H9 (cell line): Measurements from ENCODE around the gene CERS6. TPM values are rescaled to one million over a fixed set of nuclear protein-coding genes. Genes with fewer than 3 reads are reported as not detected.

Source experiments
- DNase-seq: peaks from one replicate; pipeline ENCODE4 v3.0.0-alpha.2; 2017
- H2AFZ ChIP-seq: one replicate; pipeline ENCODE4 v1.6.1; 2013; ENCODE audit warnings: mild to moderate bottlenecking, low read length, control low read depth, moderate library complexity
- H2AK5ac ChIP-seq: 2 replicates; pipeline ENCODE4 v1.6.1; 2013; ENCODE audit warnings: low read length, control low read depth, mixed read lengths; ENCODE audit not compliant: insufficient read length
- H2BK120ac ChIP-seq: one replicate; pipeline ENCODE4 v1.6.1; 2013; ENCODE audit warnings: low read depth, mild to moderate bottlenecking, low read length, control low read depth, inconsistent platforms; ENCODE audit not compliant: poor library complexity, severe bottlenecking
- H2BK12ac ChIP-seq: 2 replicates; pipeline ENCODE4 v1.6.1; 2013; ENCODE audit warnings: low read length, control low read depth, mixed read lengths, low read depth; ENCODE audit not compliant: insufficient read length
- H2BK15ac ChIP-seq: 2 replicates; pipeline ENCODE4 v1.6.1; 2013; ENCODE audit warnings: low read depth, low read length, control low read depth
- H2BK20ac ChIP-seq: one replicate; pipeline ENCODE4 v1.6.1; 2013; ENCODE audit warnings: low read depth, mild to moderate bottlenecking, low read length, control low read depth, inconsistent platforms; ENCODE audit not compliant: poor library complexity, severe bottlenecking
- H2BK5ac ChIP-seq: 2 replicates; pipeline ENCODE4 v1.6.1; 2013; ENCODE audit warnings: low read length, control low read depth, mixed read lengths; ENCODE audit not compliant: insufficient read length
- H3K14ac ChIP-seq: 2 replicates; pipeline ENCODE4 v1.6.1; 2013; ENCODE audit warnings: low read length, control low read depth; ENCODE audit not compliant: insufficient read depth
- H3K18ac ChIP-seq: 2 replicates; pipeline ENCODE4 v1.6.1; 2013; ENCODE audit warnings: low read depth, mild to moderate bottlenecking, mixed read lengths, low read length, control low read depth; ENCODE audit not compliant: insufficient read length
- H3K23ac ChIP-seq: 2 replicates; pipeline ENCODE4 v1.6.1; 2013; ENCODE audit warnings: low read length, control low read depth, mixed read lengths, low read depth; ENCODE audit not compliant: insufficient read length
- H3K23me2 ChIP-seq: 2 replicates; pipeline ENCODE4 v1.6.1; 2013; ENCODE audit warnings: low read depth, mild to moderate bottlenecking, mixed read lengths, low read length, control low read depth; ENCODE audit not compliant: insufficient read length, poor library complexity, severe bottlenecking
- H3K27ac ChIP-seq: 2 replicates; pipeline ENCODE4 v1.5.1; 2013; ENCODE audit warnings: low read length, control low read depth, mixed read lengths, low read depth; ENCODE audit not compliant: insufficient read length
- H3K27me3 ChIP-seq: 2 replicates; pipeline ENCODE4 v1.6.1; 2013; ENCODE audit warnings: low read length, control low read depth, inconsistent platforms; ENCODE audit not compliant: insufficient read depth
- H3K4ac ChIP-seq: 2 replicates; pipeline ENCODE4 v1.6.1; 2013; ENCODE audit warnings: low read depth, mild to moderate bottlenecking, control low read depth, inconsistent platforms, low read length, moderate library complexity
- H3K4me1 ChIP-seq: 2 replicates; pipeline ENCODE4 v1.6.1; 2013; ENCODE audit warnings: low read length, control low read depth, inconsistent platforms; ENCODE audit not compliant: insufficient read depth
- H3K4me2 ChIP-seq: 2 replicates; pipeline ENCODE4 v1.6.1; 2013; ENCODE audit warnings: low read length, control low read depth, mixed read lengths; ENCODE audit not compliant: insufficient read length, insufficient read depth
- H3K56ac ChIP-seq: 2 replicates; pipeline ENCODE4 v1.6.1; 2013; ENCODE audit warnings: low read depth, mild to moderate bottlenecking, mixed read lengths, low read length, control low read depth; ENCODE audit not compliant: insufficient read length
- H3K79me1 ChIP-seq: 2 replicates; pipeline ENCODE4 v1.6.1; 2013; ENCODE audit warnings: low read depth, mild to moderate bottlenecking, moderate library complexity, low read length, control low read depth, inconsistent platforms; ENCODE audit not compliant: insufficient read depth, poor library complexity, severe bottlenecking
- H3K79me2 ChIP-seq: 2 replicates; pipeline ENCODE4 v1.6.1; 2013; ENCODE audit warnings: low read length, control low read depth, inconsistent platforms; ENCODE audit not compliant: insufficient read depth
- H3K9ac ChIP-seq: 2 replicates; pipeline ENCODE4 v1.6.1; 2013; ENCODE audit warnings: low read length, control low read depth, mixed read lengths; ENCODE audit not compliant: insufficient read length; ENCODE audit errors: extremely low read depth
- H3K9me3 ChIP-seq: one replicate; pipeline ENCODE4 v1.6.1; 2013; ENCODE audit warnings: low read depth, low read length, inconsistent platforms; ENCODE audit not compliant: control insufficient read depth
- H3T11ph ChIP-seq: one replicate; pipeline ENCODE4 v1.6.1; 2013; ENCODE audit warnings: mild to moderate bottlenecking, low read length, control low read depth, inconsistent platforms
- H4K20me1 ChIP-seq: one replicate; pipeline ENCODE4 v1.6.1; 2013; ENCODE audit not compliant: control insufficient read depth, insufficient read length, insufficient read depth
- H4K5ac ChIP-seq: 2 replicates; pipeline ENCODE4 v1.6.1; 2013; ENCODE audit warnings: low read depth, mild to moderate bottlenecking, mixed read lengths, low read length, control low read depth; ENCODE audit not compliant: insufficient read length
- H4K8ac ChIP-seq: replicated peaks from 2 replicates; pipeline ENCODE4 v1.6.1; 2013; ENCODE audit warnings: low read length, control low read depth, mixed read lengths, low read depth; ENCODE audit not compliant: insufficient read length
- H4K91ac ChIP-seq: 2 replicates; pipeline ENCODE4 v1.6.1; 2013; ENCODE audit warnings: low read depth, mild to moderate bottlenecking, moderate library complexity, mixed read lengths, low read length, control low read depth; ENCODE audit not compliant: insufficient read length
- H3K27ac Mint-ChIP-seq, 3 experiments: 2 replicates in 2 of 3; 3 replicates in 1 of 3; pipeline ENCODE4 v1.8.0; 2020 to 2021; ENCODE audit warnings: mixed read lengths in 3 of 3, mild to moderate bottlenecking in 1 of 3, moderate library complexity in 1 of 3
- H3K27me3 Mint-ChIP-seq: 2 replicates; pipeline ENCODE4 v1.8.0; 2021; ENCODE audit warnings: low read depth, mild to moderate bottlenecking, moderate library complexity, mixed read lengths
- H3K36me3 Mint-ChIP-seq, 3 experiments: 2 replicates in 2 of 3; 3 replicates in 1 of 3; pipeline ENCODE4 v1.8.0; 2020 to 2021; ENCODE audit warnings: low read depth in 3 of 3, mixed read lengths in 3 of 3; ENCODE audit not compliant: insufficient read depth in 1 of 3
- H3K4me1 Mint-ChIP-seq, 2 experiments: 2 replicates each; pipeline ENCODE4 v1.8.0; 2020; ENCODE audit warnings: mixed read lengths in 2 of 2
- H3K4me3 Mint-ChIP-seq, 2 experiments: 2 replicates in 1 of 2; 3 replicates in 1 of 2; pipeline ENCODE4 v1.8.0; 2020 to 2021; ENCODE audit warnings: mild to moderate bottlenecking in 2 of 2, mixed read lengths in 2 of 2, moderate library complexity in 1 of 2
- H3K9me3 Mint-ChIP-seq, 2 experiments: 2 replicates in 1 of 2; 3 replicates in 1 of 2; pipeline ENCODE4 v1.8.0; 2020; ENCODE audit warnings: mild to moderate bottlenecking in 2 of 2, mixed read lengths in 2 of 2, moderate library complexity in 1 of 2
- WGBS: extraction: QIAGEN DNeasy Blood & Tissue Kit; methylation state at CpG from one replicate; pipeline ENCODE4 v1.1.7; 2013; ENCODE audit warnings: missing lambda C conversion rate, low lambda C conversion rate, mixed read lengths; ENCODE audit not compliant: insufficient read length; ENCODE audit errors: extremely low coverage; 5-methylcytosine and 5-hydroxymethylcytosine counted together
- total RNA-seq: library from RNA; stranded (reverse); gene quantifications from 2 replicates; pipeline ENCODE4 v1.2.1, GENCODE V29; 2021
- TF ChIP-seq, protein P1 (sequence below): fragments of 200-600 bp; sonication (generic); conservative IDR thresholded peaks from 3 replicates; pipeline ENCODE4 v1.8.0; 2021; ENCODE audit warnings: antibody characterized with exemption, mild to moderate bottlenecking

The CERS6 gene
- total RNA-seq, 1 experiment from 2014 or later: 17.7 TPM

DNA sequence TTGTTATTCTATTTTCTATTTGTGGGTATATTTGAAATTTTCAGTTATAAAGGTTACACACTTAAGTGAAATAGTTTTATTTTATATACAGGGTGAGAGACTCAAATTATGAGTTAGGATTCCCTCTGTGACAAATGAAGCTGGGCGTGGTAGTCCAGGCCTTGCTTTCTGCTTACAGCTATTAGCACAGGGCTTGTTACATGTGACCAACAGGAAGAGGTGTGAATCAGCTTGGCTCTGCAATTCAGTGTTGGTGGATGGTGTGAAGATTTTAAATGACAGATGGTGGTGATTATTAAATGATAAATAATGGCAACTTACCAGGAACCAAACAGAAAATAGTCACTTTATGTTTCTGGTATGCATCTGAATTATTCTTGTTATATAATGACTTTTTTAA, 282.0 kb downstream of the CERS6 start:
- Histone ChIP-seq H2AFZ (no peak overlapping the region), H2BK15ac (no peak overlapping the region), H3K9me3 (no peaks in the 10 kb centered on the region), H3K14ac (no peak overlapping the region), H3K18ac (no peak overlapping the region), H3K23me2 (no peaks in the 10 kb centered on the region), H2AK5ac (no peak overlapping the region), H3T11ph (no peak overlapping the region), H3K27ac (no peak overlapping the region), H3K27me3 (no peaks in the 10 kb centered on the region), H3K4me1 (no peaks in the 10 kb centered on the region), H3K9ac (no peak overlapping the region), H2BK5ac (no peak overlapping the region), H2BK20ac (no peak overlapping the region), H3K23ac (no peak overlapping the region), H3K4ac (no peak overlapping the region), H4K91ac (no peak overlapping the region), H3K79me2 (no peaks in the 10 kb centered on the region), H2BK12ac (no peak overlapping the region), H3K79me1 (no peaks in the 10 kb centered on the region), H3K56ac (no peak overlapping the region), H2BK120ac (no peak overlapping the region), H4K20me1 (no peaks in the 10 kb centered on the region), H4K5ac (no peak overlapping the region), H3K4me2 (no peak overlapping the region), H4K8ac (no peak overlapping the region)
- no peak overlapping the region for H3K4me3 Mint-ChIP-seq
- peaks cover 0 to 4% of the 10 kb centered on the region in 2 experiments; a peak in 2 of 4 replicates for H3K4me1 Mint-ChIP-seq
- H3K36me3 Mint-ChIP-seq: no peaks in the 10 kb centered on the region
- peak overlapping the region in 1 of 3 experiments; percentile 7; a peak in 1 of 7 replicates for H3K27ac Mint-ChIP-seq
- no CpG with 5 or more reads among the region's 1 CpG for WGBS
- TF ChIP-seq, protein P1, sequence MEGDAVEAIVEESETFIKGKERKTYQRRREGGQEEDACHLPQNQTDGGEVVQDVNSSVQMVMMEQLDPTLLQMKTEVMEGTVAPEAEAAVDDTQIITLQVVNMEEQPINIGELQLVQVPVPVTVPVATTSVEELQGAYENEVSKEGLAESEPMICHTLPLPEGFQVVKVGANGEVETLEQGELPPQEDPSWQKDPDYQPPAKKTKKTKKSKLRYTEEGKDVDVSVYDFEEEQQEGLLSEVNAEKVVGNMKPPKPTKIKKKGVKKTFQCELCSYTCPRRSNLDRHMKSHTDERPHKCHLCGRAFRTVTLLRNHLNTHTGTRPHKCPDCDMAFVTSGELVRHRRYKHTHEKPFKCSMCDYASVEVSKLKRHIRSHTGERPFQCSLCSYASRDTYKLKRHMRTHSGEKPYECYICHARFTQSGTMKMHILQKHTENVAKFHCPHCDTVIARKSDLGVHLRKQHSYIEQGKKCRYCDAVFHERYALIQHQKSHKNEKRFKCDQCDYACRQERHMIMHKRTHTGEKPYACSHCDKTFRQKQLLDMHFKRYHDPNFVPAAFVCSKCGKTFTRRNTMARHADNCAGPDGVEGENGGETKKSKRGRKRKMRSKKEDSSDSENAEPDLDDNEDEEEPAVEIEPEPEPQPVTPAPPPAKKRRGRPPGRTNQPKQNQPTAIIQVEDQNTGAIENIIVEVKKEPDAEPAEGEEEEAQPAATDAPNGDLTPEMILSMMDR: no peak
- H3K27me3 Mint-ChIP-seq: no peaks in the 10 kb centered on the region
- DNase-seq: no peak
- no peaks in the 10 kb centered on the region for H3K9me3 Mint-ChIP-seq
